Hepatic stellate cell (primary cell): ENCODE data around the gene OSBPL9.
A peak's percentile ranks its signal among the peaks of the same experiment; 100 is the strongest.

Experiments
- DNase-seq: peaks from one replicate; pipeline ENCODE4 v3.0.0; 2011; ENCODE audit warnings: low spot score

OSBPL9 gene, protein sequence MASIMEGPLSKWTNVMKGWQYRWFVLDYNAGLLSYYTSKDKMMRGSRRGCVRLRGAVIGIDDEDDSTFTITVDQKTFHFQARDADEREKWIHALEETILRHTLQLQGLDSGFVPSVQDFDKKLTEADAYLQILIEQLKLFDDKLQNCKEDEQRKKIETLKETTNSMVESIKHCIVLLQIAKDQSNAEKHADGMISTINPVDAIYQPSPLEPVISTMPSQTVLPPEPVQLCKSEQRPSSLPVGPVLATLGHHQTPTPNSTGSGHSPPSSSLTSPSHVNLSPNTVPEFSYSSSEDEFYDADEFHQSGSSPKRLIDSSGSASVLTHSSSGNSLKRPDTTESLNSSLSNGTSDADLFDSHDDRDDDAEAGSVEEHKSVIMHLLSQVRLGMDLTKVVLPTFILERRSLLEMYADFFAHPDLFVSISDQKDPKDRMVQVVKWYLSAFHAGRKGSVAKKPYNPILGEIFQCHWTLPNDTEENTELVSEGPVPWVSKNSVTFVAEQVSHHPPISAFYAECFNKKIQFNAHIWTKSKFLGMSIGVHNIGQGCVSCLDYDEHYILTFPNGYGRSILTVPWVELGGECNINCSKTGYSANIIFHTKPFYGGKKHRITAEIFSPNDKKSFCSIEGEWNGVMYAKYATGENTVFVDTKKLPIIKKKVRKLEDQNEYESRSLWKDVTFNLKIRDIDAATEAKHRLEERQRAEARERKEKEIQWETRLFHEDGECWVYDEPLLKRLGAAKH

DNA sequence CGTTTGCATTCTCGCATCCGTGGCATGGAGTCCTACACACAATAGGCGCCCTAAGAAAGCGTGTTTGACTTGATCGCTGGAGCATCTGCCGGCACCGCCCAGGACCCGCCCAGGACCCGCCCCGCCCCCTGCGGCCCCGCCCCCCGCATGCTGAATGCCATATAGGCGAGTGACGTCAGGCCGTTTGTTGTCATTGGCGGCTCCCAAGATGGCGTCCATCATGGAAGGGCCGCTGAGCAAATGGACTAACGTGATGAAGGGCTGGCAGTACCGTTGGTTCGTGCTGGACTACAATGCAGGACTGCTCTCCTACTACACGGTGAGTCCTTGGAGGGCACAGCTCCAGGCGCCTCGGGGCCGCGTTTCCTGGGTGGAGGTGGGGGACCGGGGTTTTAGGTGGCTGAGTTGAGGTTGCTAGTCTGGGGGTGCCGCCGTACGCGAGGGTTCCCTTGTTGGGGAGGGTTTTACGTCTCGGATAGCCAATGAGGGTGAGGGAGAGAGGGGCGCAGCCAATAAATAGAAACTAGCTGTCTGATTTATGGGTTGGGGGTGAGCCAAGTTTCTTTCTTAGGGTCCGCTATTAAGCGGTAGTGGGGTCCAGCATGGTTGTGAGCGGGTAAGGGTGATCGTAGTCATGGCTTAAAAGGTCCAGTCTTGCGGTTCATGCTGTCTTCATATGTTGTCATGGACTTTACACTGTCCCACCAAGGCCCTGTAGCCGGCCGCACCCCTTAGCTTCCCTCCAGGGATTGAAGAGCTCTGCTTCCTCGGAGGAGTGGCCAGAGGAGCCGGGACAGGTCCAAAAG lies at the start of gene OSBPL9:
TSS of gene OSBPL9 (plus strand) at position 190 of the 806 bp plus-strand sequence. CDS start at position 209, 19 bp downstream.
- peak; percentile 89 for DNase-seq

DNA sequence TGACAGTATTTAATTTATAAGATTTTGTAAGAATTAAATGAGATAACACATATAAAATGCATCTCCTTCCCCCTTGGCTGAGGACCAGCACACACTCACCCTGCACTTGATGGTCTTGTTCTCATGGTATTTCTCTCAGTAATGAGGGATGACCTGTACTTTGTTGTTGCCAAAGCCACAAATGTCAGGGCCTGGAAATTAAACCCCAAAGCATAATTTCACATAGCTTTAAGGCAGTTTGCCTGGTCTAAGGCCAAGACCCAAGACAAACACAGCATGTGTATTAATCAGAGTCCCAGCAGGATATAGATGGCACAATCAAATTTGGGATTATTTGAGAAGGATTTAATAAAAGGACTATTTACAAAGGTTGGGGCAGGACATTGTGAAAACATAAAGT lies 49.2 kb upstream of the OSBPL9 start:
- no peak for DNase-seq

DNA sequence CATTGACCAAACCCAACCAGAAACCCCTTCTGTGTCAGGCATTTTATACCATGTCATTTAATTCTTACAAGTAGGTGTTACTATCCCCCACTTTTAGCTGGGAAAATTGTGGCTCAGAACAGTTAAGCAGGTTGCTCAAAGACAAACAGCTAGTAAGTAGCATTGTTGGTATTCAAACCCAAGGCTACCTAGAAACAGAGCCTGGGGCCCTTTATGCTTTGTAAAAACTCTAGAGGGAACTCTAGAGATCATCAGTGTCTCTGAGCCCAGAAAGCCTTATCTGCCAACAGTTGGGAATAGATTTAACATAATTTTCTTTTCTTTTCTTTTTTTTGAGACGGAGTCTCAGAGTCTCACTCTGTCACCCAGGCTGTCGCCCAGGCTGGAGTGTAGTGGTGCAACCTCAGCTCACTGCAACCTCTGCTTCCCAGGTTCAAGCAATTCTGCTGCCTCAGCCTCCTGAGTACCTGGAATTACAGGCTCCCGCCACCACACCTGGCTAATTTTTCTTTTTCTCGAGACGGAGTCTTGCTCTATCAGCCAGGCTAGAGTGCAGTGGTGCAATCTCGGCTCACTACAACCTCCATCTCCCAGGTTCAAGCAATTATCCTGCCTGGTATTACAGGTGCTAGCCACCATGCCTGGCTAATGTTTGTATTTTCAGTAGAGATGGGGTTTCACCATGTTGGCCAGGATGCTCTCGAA lies 48.5 kb upstream of the OSBPL9 start:
- no peak for DNase-seq

DNA sequence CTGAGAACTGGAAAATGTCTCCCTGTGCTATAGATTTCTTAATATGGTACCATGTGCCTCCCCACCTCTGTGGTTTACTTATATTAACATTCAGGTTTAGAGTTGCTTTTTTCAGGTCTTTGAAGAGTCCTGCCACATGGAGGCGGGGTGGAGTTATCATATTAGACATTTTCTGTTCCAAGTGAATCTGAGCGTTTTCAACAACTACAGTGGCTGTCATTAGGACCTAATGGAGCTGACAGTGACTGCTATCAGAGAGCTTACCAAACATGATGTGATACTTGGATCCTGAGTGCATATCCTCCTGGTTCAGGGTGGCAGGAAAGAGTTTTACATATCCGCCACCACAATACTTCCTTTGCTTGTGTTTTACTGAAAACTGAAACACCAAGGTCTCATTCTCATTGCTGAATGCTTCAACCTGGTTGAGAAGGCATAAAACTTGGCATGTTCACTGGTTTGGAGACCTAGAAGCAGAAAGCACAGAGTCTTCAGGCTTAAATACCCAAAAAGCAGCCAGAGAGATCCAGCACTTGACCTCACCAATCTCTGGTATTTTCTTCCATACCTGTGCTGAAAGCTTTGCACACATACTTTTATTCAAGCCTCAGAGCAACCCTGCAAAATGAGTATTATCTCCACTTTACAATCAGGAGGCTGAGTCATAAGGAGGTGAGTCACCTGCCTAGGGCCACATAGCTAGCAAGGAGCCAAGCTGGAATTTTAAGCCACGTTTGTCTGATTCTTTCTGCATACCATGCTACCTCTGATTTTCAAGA lies 47.4 kb upstream of the OSBPL9 start:
- DNase-seq, result peak; percentile 24

DNA sequence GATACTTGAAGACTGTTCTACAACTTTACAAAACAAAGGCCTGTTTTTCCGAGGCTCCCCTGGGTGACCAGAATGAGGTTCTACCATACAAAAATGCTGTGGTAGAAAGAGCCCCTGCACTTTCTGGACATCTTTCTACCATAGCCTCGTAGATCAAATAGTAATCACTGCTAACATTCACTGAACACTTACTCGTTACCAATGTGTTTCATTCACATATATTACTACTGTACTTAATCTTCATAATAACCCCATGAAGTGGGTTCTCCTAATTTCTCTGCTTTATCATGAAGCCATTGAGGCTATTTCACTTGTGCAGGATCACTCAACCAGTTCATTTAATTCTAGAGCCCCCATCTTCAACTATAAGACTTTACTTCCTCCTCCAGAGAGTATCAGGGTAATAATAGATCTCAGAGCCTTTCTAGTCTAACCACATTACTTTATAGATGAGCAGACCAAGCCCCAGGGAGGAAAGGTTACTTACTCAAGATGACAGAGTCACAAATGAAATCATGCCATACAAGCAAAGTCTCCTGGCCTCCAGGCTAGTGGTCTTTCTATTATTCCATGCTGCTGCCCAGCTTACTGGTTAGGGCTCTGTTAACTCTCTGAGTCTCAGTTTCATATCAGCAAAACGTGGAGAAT lies 46.7 kb upstream of the OSBPL9 start:
- no peak for DNase-seq

DNA sequence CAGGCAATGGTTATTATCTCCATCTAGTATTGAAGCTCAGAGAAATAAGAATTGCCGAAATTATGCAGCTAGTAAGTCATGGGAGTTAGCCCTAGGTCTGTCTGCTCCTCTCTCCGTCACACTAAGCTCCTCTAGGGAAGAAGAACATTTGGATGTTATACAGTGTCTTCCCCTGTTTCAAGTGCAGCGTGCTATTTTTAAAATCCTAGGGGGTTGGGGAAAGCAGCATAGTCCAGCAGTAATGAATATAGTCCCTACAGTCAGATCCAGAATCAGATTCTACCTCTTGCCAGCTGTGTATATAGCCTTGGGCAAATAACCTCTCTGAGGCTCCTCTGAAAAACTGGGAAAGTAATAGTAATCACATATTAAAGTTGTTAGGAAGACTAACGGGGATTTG lies 44.5 kb upstream of the OSBPL9 start:
- DNase-seq, result no peak

DNA sequence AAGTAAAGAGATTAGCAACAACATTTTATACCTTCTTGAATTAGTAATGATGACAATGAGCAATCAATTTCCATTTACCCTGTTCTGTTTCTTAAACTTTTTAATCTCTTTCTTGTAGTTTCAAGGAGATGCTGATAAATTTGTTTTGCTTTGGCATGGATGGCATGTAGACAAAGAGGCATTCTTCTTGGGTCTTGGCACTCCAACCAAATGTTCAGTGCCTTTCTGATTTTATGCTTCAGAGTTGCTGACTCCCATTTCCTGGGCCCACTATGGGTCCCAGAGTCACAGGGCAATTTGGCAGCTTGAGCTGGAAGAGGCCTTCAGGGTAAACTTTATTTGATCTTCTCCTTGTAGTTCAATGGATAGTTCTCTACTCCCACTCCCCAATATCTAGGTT lies 42.1 kb upstream of the OSBPL9 start:
- no peak for DNase-seq

DNA sequence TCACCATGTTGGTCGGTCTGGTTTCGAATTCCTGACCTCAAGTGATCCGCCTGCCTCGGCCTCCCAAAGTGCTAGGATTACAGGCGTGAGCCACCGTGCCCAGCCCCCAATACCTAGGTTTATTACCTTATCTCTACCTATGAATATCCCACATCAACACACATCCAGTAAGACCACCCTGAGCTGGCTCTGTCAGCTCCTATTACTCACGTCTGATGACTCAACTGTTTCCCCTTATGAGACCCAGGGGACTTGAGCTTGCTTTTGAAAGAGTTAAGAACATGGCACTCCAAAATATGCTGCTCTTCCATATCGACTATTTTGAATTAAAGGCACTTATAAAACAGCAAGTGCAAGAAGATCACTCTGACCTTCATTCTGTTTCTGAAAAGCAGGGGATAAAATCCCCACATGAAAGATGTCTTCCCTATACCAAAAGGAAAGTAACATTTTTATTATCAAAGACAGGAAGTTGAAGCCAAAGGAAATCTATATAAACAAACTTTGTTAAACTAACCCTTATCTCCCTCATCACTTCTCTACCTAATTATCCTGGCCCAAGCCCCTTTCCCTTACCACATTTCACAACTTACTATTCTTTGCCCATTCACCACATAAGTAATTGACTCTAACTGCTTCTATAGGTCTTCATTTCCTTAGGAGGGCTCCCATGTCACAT lies 41.3 kb upstream of the OSBPL9 start:
- peak; percentile 16 for DNase-seq

DNA sequence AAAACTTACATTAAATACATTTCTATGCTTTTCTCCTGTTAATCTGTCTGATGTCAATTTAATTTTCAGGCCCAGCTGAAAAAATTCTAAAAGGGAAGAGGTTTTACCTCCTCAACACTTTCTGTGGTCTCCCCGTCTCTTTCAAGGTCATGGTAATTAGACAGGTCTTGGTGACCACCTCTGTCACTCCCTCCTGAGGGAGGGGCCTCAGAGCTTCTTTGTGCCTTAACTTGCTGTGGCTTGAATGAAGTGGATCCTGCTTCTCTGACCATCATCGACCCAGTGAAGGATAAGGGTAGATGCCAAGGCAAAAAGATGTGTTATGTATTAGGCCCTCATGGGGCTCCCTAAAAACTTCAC lies 40.8 kb upstream of the OSBPL9 start:
- no peak for DNase-seq

DNA sequence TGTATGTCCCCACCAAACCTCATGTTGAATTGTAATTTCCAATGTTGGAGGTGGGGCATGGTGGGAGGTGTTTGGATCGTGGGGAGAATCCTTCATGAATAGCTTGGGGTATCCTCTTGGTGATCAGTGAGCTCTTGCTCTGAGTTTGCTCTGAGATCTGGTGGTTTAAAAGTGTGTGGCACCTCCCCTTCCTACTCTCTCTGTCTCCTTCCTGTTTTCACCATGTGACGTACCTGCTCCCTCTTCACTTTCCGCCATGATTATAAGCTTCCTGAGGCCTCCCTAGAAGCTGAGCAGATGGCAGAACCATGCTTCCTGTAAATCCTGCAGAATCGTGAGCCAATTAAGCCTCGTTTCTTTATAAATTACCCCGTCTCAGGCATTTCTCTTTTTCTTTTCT lies 40.0 kb upstream of the OSBPL9 start:
- no peak for DNase-seq

DNA sequence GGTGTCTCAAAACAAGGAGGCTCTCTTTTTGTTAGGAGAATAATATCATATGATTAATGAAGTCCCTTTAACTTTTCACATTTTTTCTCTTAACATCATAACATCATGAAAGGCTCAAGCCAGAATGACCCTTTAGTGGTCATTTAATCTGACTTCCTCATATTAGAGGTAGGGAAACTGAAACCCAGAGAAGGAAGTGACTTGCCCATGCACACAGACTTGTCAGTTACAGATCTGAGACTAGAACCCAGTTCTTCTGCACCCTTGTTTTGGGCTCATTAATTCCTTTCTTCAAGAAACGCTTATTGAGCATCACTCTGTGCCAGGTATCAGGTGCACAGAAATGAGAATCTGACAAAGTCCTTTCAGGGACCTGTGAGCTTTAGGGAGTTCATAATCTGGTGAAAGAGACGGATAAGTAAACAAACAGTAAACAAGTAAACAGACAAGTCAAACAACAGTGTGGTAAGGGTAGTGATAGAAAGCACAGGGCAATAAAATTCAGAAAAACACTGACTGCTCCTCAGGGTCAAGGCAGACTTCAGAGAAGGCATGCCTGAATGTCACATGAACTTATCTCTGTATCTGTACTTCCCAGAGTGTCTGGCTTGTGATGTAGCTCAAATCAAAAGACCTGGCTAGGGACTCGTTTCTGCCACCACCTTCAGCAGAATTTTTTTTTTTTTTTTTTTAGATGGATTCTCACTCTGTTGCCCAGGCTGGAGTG lies 38.3 kb upstream of the OSBPL9 start:
- no peak for DNase-seq

DNA sequence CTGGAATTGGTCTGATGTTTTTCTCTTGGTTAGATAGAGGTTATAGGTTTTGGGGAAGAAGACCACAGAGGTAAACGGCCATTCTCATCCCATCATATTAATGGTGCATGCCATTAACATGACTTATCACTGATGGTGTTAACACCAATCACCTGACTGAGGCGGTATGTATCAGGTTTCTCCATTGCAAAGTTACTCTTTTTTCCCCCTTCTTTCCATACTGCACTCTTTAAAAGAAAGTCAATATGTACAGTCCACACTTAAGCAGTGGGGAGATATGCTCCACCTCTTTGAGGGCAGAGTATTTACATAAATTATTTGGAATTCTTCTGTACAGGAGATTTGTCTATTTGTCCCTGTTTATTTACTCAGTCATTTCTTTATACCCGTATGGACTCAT lies 35.7 kb upstream of the OSBPL9 start:
- DNase-seq, result no peak

DNA sequence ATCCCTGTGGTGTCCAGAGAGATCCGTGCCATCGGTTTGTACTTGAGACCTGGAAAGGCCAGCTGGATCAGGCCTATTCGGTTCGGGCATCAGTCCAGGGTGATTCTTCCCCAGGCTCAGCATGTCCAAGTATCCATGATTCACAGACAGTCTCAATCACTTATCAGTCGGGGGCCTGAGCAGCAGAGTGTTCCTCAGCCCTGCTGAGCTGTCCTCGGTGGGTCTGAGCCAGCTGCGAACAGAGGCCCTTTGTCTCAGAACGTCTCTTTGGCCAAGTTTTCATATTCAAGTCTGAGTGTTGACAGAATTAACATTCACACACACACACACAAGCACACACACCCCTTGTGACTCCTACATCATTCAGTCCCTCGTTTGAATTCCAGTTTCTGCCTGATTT lies 33.4 kb upstream of the OSBPL9 start:
- no peak for DNase-seq

DNA sequence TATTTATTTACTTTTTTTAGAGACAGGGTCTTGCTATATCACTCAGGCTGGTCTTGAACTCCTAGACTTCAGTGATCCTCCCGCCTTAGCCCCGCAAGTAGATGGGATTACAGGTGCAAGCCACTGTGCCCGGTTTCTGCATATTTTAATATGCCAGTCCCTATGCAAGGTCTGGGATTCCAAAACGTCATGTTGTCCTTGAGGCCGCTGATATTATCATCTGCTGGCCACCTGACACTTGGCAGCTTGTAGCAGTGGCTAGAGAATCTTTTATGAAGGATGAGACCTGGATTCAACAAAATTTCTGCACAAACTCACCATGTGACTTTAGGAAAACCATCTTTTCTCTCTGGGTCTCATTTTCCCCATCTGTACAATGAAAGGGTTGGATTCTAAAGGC lies 32.9 kb upstream of the OSBPL9 start:
- no peak for DNase-seq

DNA sequence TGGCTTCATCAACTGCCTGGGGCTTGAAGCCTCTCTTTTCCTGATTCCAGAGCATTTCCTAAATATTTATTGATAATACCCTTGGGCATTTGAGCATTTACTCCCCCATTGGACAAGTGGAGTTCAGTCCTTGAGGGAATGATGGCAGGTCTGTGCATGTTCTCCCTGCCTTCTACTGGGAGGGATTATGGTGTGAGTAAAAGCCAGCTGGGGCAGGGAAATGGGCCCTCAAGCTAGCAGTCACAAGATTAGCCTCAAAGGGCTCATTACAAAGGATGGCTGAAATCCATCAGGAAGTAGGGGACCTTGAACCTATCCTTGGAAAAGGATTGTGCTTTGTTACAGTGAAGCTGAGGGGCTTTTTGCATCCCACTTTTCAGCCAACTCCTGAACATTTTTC lies 24.2 kb upstream of the OSBPL9 start:
- DNase-seq, result no peak

DNA sequence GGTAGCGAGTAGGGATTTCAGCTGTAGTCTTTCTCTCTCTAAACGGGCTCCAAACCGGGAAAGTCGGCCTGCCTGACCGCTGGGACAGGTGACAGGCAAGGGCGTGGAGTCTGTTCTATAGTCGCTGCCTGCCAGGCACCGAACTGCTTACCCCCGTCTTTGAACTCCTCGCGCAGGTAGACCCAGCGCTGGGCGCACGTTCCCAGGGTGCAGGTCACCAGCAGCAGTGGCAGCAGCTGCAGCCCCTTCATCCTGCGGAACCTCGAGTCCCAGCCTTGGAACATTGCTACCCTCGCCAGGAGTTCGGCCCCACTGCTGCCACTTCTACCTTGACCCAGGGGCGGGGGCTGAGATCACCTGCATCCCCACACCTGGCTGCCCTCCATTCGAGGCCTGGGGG lies 22.2 kb upstream of the OSBPL9 start:
- no peak for DNase-seq

DNA sequence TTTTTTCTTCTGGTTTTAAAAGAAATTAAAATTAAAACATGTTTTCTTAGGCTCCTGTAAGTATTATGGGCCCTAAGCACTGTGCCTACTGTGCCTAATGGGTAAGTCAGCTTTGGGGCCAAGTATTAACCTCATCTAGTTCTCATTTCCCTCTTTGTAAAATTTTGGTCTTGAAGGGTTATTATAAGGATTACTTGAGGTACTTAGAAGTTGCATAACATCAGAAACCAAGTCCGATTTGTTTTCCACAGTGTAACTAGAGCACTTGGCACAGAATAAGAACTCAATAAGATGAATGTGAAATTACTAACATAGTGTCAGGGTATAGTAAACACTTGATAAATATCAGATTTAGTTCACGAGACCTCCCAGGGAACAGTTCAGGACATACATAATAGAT lies 16.4 kb upstream of the OSBPL9 start:
- no peak for DNase-seq

DNA sequence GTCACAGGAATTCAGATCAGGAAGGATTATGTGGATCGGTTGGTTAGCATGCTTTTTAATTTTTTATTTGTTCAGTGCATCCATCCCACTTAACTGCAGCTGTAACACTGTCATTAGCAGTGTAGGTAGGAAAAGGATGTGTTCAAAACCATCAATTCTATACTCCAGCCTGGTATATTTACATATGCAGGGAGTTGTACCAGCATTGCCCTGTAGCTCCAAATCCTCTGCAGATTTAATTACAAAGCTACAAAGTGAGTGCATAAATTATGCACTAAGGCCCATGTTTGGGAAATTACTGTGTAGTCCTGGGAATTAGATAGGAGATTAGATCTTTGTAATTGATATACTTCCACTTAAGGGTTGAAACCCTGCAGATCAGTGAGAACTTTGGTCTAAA lies 15.9 kb upstream of the OSBPL9 start:
- no peak for DNase-seq

DNA sequence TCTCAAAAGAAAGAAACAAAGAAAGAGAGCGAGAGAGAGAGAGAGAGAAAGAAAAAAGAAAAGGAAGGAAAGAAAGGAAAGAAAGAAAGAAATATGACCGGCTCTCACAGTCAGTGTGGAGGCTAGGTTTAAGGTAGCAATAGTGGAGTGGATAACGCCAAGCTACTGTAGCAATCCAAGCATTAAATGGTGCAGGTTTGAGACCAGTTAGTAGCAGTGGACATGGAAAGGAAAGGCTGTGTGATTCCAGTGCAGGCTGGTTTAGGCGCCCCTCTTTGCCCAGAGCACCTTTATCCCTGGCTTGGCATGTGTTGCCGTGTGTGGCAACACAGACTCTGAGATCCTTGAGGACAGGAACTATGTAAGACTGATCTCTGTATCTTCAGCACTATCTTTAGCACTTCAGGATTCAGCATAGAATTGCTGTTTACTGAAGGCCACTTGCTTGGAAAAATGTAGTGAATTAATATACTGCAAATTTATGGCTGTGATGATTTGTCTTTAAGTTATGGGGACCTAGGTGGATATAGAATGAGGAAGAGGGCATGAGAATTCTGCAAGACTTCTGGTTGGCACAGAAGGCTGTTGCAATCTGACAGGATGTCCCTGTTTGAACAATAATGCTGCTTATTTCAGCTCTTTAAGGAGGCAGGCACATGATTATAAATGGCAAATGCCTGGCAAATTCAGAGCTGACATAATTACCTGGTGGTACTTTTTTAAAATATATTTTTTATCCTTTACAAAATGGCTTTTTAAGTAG lies 10.8 kb upstream of the OSBPL9 start:
- DNase-seq, result no peak
